Left kidney (tissue), 2 donors: ENCODE results near the gene KCNC1. TPM values are rescaled to one million over a fixed set of nuclear protein-coding genes. Genes with fewer than 3 reads are reported as not detected.

Experiments
- DNase-seq: peaks from one replicate; pipeline ENCODE4 v3.0.0-alpha.2; 2013
- polyA plus RNA-seq: library from polyadenylated mRNA; unstranded; fragments of 120-200 nt; gene quantifications from one replicate; pipeline ENCODE4 v1.2.1, GENCODE V29; 2013; ENCODE audit not compliant: insufficient read length

Gene KCNC1
- polyA plus RNA-seq, 1 donor, result 1.5 TPM

- no peak for DNase-seq
Measured at GRCh38 chr11:17753153-17753552, 18.6 kb downstream of the KCNC1 start.

- no peak for DNase-seq
Measured at GRCh38 chr11:17753641-17754040, 19.1 kb downstream of the KCNC1 start.

GRCh38 chr11:17755891-17756290, 21.3 kb downstream of the KCNC1 start:
- DNase-seq, result no peak

GRCh38 chr11:17760102-17761029, 25.8 kb downstream of the KCNC1 start:
- DNase-seq, result no peak

- no peak for DNase-seq
Measured at GRCh38 chr11:17762309-17762974, 27.9 kb downstream of the KCNC1 start.

- DNase-seq, result no peak
Measured at GRCh38 chr11:17763244-17763643, 28.7 kb downstream of the KCNC1 start.

- no peak for DNase-seq
Measured at GRCh38 chr11:17763703-17764102, 29.1 kb downstream of the KCNC1 start.

- DNase-seq, result no peak
Measured at GRCh38 chr11:17764446-17765218, 30.1 kb downstream of the KCNC1 start.

- no peak for DNase-seq
Measured at GRCh38 chr11:17765356-17766072, 30.9 kb downstream of the KCNC1 start.

- no peak for DNase-seq
Measured at GRCh38 chr11:17766073-17766359, 31.4 kb downstream of the KCNC1 start.

GRCh38 chr11:17766590-17766989, 32.0 kb downstream of the KCNC1 start:
- no peak for DNase-seq

GRCh38 chr11:17767301-17767885, 32.8 kb downstream of the KCNC1 start:
- DNase-seq, result no peak

- no peak for DNase-seq
Measured at GRCh38 chr11:17767914-17768313, 33.3 kb downstream of the KCNC1 start.

GRCh38 chr11:17768547-17768946, 34.0 kb downstream of the KCNC1 start:
- no peak for DNase-seq

GRCh38 chr11:17769218-17769617, 34.6 kb downstream of the KCNC1 start:
- no peak for DNase-seq

- DNase-seq, result no peak
Measured at GRCh38 chr11:17770048-17770652, 35.6 kb downstream of the KCNC1 start.

GRCh38 chr11:17770917-17771316, 36.3 kb downstream of the KCNC1 start:
- DNase-seq, result no peak

GRCh38 chr11:17771415-17771814, 36.8 kb downstream of the KCNC1 start:
- DNase-seq, result no peak

- no peak for DNase-seq
Measured at GRCh38 chr11:17771841-17772401, 37.3 kb downstream of the KCNC1 start.

GRCh38 chr11:17772704-17773600, 38.4 kb downstream of the KCNC1 start:
- DNase-seq, result no peak
